ENCODE data around the gene ABCC4. TPM values are rescaled to one million over a fixed set of nuclear protein-coding genes. Genes with fewer than 3 reads are reported as not detected.

The ABCC4 gene, protein sequence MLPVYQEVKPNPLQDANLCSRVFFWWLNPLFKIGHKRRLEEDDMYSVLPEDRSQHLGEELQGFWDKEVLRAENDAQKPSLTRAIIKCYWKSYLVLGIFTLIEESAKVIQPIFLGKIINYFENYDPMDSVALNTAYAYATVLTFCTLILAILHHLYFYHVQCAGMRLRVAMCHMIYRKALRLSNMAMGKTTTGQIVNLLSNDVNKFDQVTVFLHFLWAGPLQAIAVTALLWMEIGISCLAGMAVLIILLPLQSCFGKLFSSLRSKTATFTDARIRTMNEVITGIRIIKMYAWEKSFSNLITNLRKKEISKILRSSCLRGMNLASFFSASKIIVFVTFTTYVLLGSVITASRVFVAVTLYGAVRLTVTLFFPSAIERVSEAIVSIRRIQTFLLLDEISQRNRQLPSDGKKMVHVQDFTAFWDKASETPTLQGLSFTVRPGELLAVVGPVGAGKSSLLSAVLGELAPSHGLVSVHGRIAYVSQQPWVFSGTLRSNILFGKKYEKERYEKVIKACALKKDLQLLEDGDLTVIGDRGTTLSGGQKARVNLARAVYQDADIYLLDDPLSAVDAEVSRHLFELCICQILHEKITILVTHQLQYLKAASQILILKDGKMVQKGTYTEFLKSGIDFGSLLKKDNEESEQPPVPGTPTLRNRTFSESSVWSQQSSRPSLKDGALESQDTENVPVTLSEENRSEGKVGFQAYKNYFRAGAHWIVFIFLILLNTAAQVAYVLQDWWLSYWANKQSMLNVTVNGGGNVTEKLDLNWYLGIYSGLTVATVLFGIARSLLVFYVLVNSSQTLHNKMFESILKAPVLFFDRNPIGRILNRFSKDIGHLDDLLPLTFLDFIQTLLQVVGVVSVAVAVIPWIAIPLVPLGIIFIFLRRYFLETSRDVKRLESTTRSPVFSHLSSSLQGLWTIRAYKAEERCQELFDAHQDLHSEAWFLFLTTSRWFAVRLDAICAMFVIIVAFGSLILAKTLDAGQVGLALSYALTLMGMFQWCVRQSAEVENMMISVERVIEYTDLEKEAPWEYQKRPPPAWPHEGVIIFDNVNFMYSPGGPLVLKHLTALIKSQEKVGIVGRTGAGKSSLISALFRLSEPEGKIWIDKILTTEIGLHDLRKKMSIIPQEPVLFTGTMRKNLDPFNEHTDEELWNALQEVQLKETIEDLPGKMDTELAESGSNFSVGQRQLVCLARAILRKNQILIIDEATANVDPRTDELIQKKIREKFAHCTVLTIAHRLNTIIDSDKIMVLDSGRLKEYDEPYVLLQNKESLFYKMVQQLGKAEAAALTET (N-terminal part only)
- total RNA-seq, result 59.9 and 90.5 TPM in 2 replicates

DNA sequence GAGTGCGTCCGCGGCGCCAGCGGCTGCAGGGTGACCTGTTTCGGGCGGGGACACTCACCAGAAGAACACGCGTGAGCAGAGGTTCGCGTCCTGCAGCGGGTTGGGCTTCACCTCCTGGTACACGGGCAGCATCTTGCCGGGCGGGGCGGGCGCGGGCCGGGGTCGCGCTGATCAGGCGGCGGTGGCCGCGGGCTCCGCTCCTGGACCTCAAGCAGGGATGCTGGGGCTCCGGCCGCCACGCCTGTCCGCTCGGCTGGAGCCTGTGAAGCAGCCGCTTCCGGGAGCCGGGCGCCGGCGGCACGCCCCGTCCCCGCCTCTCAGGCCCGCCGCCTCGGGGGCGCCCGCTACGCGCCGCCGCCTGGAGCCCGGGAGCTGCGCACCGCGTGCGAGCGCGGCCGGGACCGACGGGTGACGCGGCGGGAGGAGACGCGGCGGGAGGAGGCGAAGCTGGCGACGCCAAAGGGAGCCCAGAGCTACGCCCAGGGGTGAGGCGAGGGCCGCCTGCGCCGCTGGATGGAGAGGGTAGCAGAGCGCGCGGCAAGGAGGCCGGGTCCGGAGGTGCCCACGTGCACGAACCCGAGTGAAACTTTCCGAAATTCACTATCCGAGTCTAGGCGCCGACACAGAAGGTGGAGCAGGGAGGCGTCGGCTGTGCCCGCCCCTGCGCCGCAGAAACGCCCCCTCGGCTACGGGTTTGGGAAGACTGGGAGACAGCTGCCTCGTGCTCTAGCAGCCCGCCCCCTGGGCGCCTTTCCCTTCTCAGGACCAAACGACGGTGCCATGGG is at the start of gene ABCC4:
Gene ABCC4 (minus strand): TSS at position 269 of the 785 bp plus-strand sequence. CDS start 137 bp downstream, at position 132.

Measured in smooth muscle cell of bladder (primary cell).